HUES48 (cell line): ENCODE results near the gene TRAPPC6A.

ENCODE experiments used
- H3K27ac ChIP-seq: one replicate; pipeline ENCODE4 v1.7.0; 2013; ENCODE audit warnings: low read depth, low read length, inconsistent platforms
- H3K27me3 ChIP-seq: 2 replicates; pipeline ENCODE4 v1.6.1; 2013; ENCODE audit warnings: mild to moderate bottlenecking, low read length; ENCODE audit not compliant: control insufficient read depth, insufficient read depth
- H3K36me3 ChIP-seq: 2 replicates; pipeline ENCODE4 v1.6.1; 2013; ENCODE audit warnings: low read length; ENCODE audit not compliant: control insufficient read depth, insufficient read depth
- H3K4me1 ChIP-seq: 2 replicates; pipeline ENCODE4 v1.6.1; 2013; ENCODE audit warnings: mild to moderate bottlenecking, low read length; ENCODE audit not compliant: control insufficient read depth, insufficient read depth
- H3K4me3 ChIP-seq: 2 replicates; pipeline ENCODE4 v1.5.1; 2013; ENCODE audit warnings: mild to moderate bottlenecking, low read depth, low read length
- H3K9ac ChIP-seq: 2 replicates; pipeline ENCODE4 v1.6.1; 2013; ENCODE audit warnings: mild to moderate bottlenecking, low read depth, low read length, moderate library complexity
- H3K9me3 ChIP-seq: 2 replicates; pipeline ENCODE4 v1.6.1; 2013; ENCODE audit warnings: low read length; ENCODE audit not compliant: control insufficient read depth, insufficient read depth

TRAPPC6A gene

GRCh38 chr19:45213031-45213430 is 35.0 kb upstream of the TRAPPC6A start:
- Histone ChIP-seq H3K27ac (no peak overlapping the region), H3K27me3 (peaks cover 32% of the 10 kb centered on the region), H3K4me1 (no peaks in the 10 kb centered on the region; the same call in 1 of the 2 replicates), H3K9me3 (no peaks in the 10 kb centered on the region), H3K4me3 (no peak overlapping the region), H3K36me3 (no peaks in the 10 kb centered on the region), H3K9ac (no peak overlapping the region)

DNA sequence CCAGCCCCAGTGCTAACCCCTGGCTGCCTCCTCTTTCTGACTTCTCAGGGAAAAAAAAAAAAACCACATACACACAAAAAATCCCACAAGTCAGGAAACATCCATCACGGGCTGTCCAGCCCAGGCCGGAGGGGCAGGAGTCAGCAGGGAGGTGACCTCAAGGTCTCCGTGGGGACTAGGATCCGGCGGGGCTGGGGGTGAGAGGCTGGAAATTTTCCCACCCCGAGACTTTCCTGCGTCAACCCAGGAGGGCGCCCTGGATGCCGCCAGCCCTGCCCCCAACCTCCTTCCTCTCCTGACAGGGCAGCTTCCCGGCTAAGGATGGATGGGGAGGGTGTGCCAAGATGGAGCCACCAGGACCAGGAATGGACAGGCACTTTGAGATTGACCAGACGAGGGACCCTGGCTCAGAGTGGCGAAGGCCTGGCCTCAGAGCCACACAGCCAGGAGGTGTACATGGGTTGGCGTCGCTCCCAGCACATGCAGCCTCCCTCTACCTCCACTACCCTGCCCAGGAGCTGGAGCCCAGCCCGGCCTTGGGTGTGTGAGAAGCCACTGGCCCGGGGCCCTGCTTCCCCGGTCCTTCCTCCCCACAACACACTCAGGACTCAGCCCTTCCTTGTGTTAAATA is 33.8 kb upstream of the TRAPPC6A start:
- Histone ChIP-seq H3K36me3 (no peaks in the 10 kb centered on the region), H3K27ac (no peak overlapping the region), H3K27me3 (peaks cover 21% of the 10 kb centered on the region), H3K9ac (no peak overlapping the region), H3K4me3 (no peak overlapping the region), H3K9me3 (no peaks in the 10 kb centered on the region), H3K4me1 (no peaks in the 10 kb centered on the region; the same call in 1 of the 2 replicates)

- Histone ChIP-seq H3K4me1 (no peaks in the 10 kb centered on the region), H3K9me3 (no peaks in the 10 kb centered on the region), H3K27me3 (no peaks in the 10 kb centered on the region), H3K27ac (no peak overlapping the region), H3K4me3 (no peak overlapping the region), H3K9ac (no peak overlapping the region), H3K36me3 (no peaks in the 10 kb centered on the region)
These were observed 28.3 kb upstream of the TRAPPC6A start for GRCh38 chr19:45206328-45206727.

- H3K9me3 ChIP-seq = no peaks in the 10 kb centered on the region
- no peaks in the 10 kb centered on the region for H3K4me1 ChIP-seq
- no peaks in the 10 kb centered on the region for H3K36me3 ChIP-seq
- H3K9ac ChIP-seq = no peak overlapping the region
- H3K27ac ChIP-seq = no peak overlapping the region
- no peaks in the 10 kb centered on the region for H3K27me3 ChIP-seq
- H3K4me3 ChIP-seq = no peak overlapping the region
These were observed 27.8 kb upstream of the TRAPPC6A start for GRCh38 chr19:45205810-45206209.

GRCh38 chr19:45202637-45203036 is 24.6 kb upstream of the TRAPPC6A start:
- Histone ChIP-seq H3K9me3 (no peaks in the 10 kb centered on the region), H3K27me3 (no peaks in the 10 kb centered on the region), H3K4me3 (no peak overlapping the region), H3K9ac (no peak overlapping the region), H3K36me3 (no peaks in the 10 kb centered on the region), H3K4me1 (no peaks in the 10 kb centered on the region), H3K27ac (no peak overlapping the region)

DNA sequence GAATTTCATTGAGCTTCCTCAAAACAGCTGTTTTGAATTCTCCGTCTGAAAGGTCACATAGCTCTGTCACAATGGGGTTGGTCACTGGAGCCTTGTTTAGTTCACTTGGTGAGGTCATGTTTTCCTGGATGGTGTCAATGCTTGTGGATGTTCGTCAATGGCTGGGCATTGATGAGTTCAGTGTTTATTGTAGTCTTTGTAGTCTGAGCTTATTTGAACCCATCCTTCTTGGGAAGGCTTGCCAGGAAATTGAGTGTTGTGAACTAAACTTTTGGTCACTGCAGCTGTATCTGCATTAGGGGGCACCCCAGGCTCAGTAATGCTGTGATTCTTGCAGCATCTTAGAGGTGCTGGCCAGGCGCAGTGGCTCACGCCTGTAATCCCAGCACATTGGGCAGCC is 22.5 kb upstream of the TRAPPC6A start:
- Histone ChIP-seq H3K36me3 (no peaks in the 10 kb centered on the region), H3K27ac (no peak overlapping the region), H3K9ac (no peak overlapping the region), H3K27me3 (no peaks in the 10 kb centered on the region), H3K4me3 (no peak overlapping the region), H3K9me3 (no peaks in the 10 kb centered on the region), H3K4me1 (no peaks in the 10 kb centered on the region)

DNA sequence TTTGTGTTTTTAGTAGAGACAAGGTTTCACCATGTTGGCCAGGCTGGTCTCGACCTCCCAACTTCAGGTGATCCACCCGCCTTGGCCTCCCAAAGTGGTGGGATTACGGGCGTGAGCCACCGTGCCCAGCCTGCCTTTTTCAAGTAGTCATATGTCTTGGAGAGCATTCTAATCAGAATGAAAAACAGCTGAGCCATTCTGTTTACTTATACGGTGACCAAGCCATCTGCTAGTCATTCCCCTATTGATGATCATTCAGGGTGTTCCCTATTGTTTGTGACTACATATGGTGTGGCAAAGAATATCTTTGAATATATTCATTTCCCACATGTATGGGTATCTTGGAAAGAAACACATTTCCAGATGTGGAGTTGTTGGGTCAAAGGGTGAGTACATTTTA is 17.7 kb upstream of the TRAPPC6A start:
- Histone ChIP-seq H3K9ac (no peak overlapping the region), H3K4me3 (no peak overlapping the region), H3K27ac (no peak overlapping the region), H3K36me3 (no peaks in the 10 kb centered on the region), H3K9me3 (no peaks in the 10 kb centered on the region), H3K4me1 (no peaks in the 10 kb centered on the region), H3K27me3 (peaks cover 2% of the 10 kb centered on the region; the same call in 1 of the 2 replicates)

GRCh38 chr19:45191375-45191774 is 13.3 kb upstream of the TRAPPC6A start:
- Histone ChIP-seq H3K9me3 (no peaks in the 10 kb centered on the region), H3K27me3 (peaks cover 2% of the 10 kb centered on the region; the same call in 1 of the 2 replicates), H3K4me1 (0 out of 2 replicates have a peak, but pooled peaks cover 3% of the 10 kb centered on the region), H3K27ac (no peak overlapping the region), H3K9ac (no peak overlapping the region), H3K4me3 (no peak overlapping the region), H3K36me3 (no peaks in the 10 kb centered on the region)

DNA sequence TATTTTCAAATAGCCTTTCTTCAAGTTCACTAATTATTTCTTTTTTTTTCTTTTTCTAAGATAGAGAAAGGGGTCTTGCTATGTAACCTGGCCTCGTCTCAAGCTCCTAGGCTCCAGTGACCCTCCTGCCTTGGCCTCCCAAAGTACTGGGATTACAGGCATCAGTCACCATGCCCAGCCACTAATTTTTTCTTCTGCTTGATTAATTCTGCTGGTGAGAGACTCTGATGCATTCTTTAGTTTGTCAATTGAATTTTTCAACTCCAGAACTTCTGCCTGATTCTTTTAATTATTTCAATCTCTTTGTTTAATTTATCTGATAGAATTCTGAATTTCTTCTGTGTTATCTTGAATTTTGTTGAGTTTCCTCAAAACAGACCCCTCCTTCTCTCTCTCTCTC is 11.9 kb upstream of the TRAPPC6A start:
- Histone ChIP-seq H3K9ac (no peak overlapping the region), H3K27ac (no peak overlapping the region), H3K36me3 (no peaks in the 10 kb centered on the region), H3K4me1 (0 out of 2 replicates have a peak, but pooled peaks cover 3% of the 10 kb centered on the region), H3K27me3 (peaks cover 2% of the 10 kb centered on the region; the same call in 1 of the 2 replicates), H3K9me3 (no peaks in the 10 kb centered on the region), H3K4me3 (no peak overlapping the region)

DNA sequence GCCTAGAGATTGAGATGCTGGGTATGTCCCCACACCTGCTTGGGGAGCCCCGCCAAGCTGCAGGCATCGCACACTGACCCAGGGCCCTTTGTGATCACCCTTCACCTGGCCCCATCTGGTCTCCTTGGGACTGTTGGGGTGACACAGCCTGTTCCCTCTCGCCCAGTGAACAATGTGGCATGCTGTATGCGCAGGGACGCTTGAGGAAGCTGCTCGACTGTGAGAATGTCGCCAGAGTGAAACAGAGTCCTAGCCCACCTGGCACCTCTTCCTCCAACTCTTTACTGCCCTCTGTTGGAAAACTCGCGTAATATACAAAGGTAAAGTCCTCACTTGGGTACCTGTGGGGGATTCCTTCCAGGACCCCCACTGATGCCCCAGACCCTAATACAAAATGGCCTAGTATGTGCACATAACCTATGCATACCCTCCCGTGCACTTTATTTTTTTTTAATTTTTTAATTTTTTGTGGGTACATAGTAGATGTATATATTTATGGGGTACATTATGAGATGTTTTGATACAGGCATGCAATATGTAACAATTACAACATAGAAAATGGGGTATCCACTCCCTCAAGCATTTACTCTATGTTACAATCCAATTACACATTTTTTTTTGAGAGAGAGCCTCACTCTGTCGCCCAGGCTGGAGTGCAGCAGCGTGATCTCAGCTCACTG is 9.5 kb upstream of the TRAPPC6A start:
- H3K4me3 ChIP-seq = no peak overlapping the region
- no peak overlapping the region for H3K9ac ChIP-seq
- H3K36me3 ChIP-seq = no peaks in the 10 kb centered on the region
- 0 out of 2 replicates have a peak, but pooled peaks cover 3% of the 10 kb centered on the region for H3K4me1 ChIP-seq
- peaks cover 2% of the 10 kb centered on the region; the same call in 1 of the 2 replicates for H3K27me3 ChIP-seq
- H3K27ac ChIP-seq = no peak overlapping the region
- no peaks in the 10 kb centered on the region for H3K9me3 ChIP-seq

GRCh38 chr19:45186509-45187334 is 8.7 kb upstream of the TRAPPC6A start:
- no peaks in the 10 kb centered on the region for H3K36me3 ChIP-seq
- H3K9ac ChIP-seq = no peak overlapping the region
- H3K9me3 ChIP-seq = no peaks in the 10 kb centered on the region
- H3K4me1 ChIP-seq = 0 out of 2 replicates have a peak, but pooled peaks cover 3% of the 10 kb centered on the region
- H3K4me3 ChIP-seq = no peak overlapping the region
- no peaks in the 10 kb centered on the region for H3K27me3 ChIP-seq
- no peak overlapping the region for H3K27ac ChIP-seq
